Gastroesophageal sphincter (tissue), 4 donors: Measurements from ENCODE around the gene TJP3. TPM values are rescaled to one million over a fixed set of nuclear protein-coding genes. Genes with fewer than 3 reads are reported as not detected.

Experiments used
- ATAC-seq: fragments of 150-250 bp; one replicate; pipeline ENCODE4 v1.9.1; 2016; ENCODE audit warnings: mild to moderate bottlenecking, moderate library complexity
- H3K27ac ChIP-seq, 4 donors: fragments of 200-600 bp; sonication (generic) in 3 of 4; 1 replicate in 3 of 4; 2 replicates in 1 of 4; pipeline ENCODE4 v1.5.1; 2016 to 2019
- H3K27me3 ChIP-seq: fragments of 200-600 bp; sonication (generic); one replicate; pipeline ENCODE4 v1.5.1; 2019
- H3K36me3 ChIP-seq, 2 donors: fragments of 200-600 bp; sonication (generic); one replicate each; pipeline ENCODE4 v1.5.1; 2019; ENCODE audit warnings: control low read depth in 1 of 2
- H3K4me1 ChIP-seq, 3 donors: fragments of 200-600 bp; sonication (generic); 1 replicate in 2 of 3; 2 replicates in 1 of 3; pipeline ENCODE4 v1.5.1; 2016 to 2019; ENCODE audit warnings: control low read depth in 2 of 3
- H3K4me3 ChIP-seq, 2 donors: fragments of 200-600 bp; sonication (generic); one replicate each; pipeline ENCODE4 v1.5.1; 2019; ENCODE audit warnings: mild to moderate bottlenecking in 1 of 2, moderate library complexity in 1 of 2
- H3K9me3 ChIP-seq, 3 donors: fragments of 200-600 bp; sonication (generic); one replicate each; pipeline ENCODE4 v1.5.1; 2017 to 2019; ENCODE audit warnings: control low read depth in 2 of 3
- CTCF ChIP-seq, 4 experiments: fragments of 200-600 bp in 2 of 4; fragments of 450-650 bp in 2 of 4; sonication (generic) in 1 of 4; IDR thresholded peaks; one replicate each; pipeline ENCODE4 v1.5.1; 2017 to 2019; ENCODE audit warnings: antibody characterized with exemption in 4 of 4, mild to moderate bottlenecking in 2 of 4, moderate library complexity in 2 of 4
- EP300 ChIP-seq: sonication (generic); formaldehyde crosslinking; IDR thresholded peaks from one replicate; pipeline ENCODE4 v1.6.1; 2017; ENCODE audit warnings: antibody characterized with exemption, mild to moderate bottlenecking
- POLR2A ChIP-seq, 2 donors: fragments of 450-650 bp; IDR thresholded peaks; one replicate each; pipeline ENCODE4 v1.6.1; 2017; ENCODE audit warnings: antibody characterized with exemption in 2 of 2, mild to moderate bottlenecking in 2 of 2, moderate library complexity in 1 of 2
- POLR2AphosphoS5 ChIP-seq: sonication (generic); formaldehyde crosslinking; IDR thresholded peaks from one replicate; pipeline ENCODE4 v1.6.1; 2017; ENCODE audit warnings: antibody characterized with exemption
- WGBS, 2 donors: methylation state at CpG; one replicate each; pipeline ENCODE4 v1.1.5; 2018; ENCODE audit warnings: low coverage in 1 of 2; 5-methylcytosine and 5-hydroxymethylcytosine counted together
- total RNA-seq, 4 donors: library from RNA; depleted of rRNA; stranded (reverse); fragments of >200 nt; gene quantifications; one replicate each; pipeline ENCODE4 v1.1.0, GENCODE V29; 2016

TJP3 gene
- total RNA-seq, 4 donors from 2014 or later: 0.78 to 3.6 TPM; not detected in 2

DNA sequence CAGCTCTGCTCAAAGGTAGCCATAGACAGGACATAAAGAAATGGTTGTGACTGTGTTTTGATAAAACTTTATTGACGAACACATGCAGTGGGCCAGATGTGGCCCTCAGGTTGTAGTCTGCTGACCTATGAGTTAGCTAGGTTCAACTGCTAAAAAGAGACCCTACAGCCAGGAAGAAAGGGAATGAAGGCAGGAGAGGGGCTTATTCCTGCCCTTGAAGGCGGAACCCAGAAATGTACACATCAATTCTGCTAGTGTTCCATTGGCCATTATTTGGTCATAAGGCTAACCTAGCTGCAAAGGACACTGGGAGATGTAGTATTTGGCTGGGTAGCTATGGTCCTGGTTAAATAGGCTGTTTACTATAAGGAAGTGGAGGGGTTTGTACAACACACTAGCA is 35.3 kb downstream of the TJP3 start:
- Histone ChIP-seq H3K4me1 (no peaks in the 10 kb centered on the region), H3K36me3 (no peaks in the 10 kb centered on the region), H3K4me3 (no peak overlapping the region), H3K27ac (no peak overlapping the region), H3K9me3 (no peaks in the 10 kb centered on the region), H3K27me3 (peaks cover 34% of the 10 kb centered on the region)
- WGBS, 2 donors: 90 to 100% methylated on average over 1 to 2 of the region's 2 CpGs
- TF ChIP-seq POLR2AphosphoS5 (no peak), CTCF (IDR thresholded peaks at IDR 0.05) (no peak), EP300 (no peak), POLR2A (IDR thresholded peaks at IDR 0.05) (no peak)
- no peak for ATAC-seq

- H3K4me3 ChIP-seq: no peak overlapping the region
- no peak for ATAC-seq
- no peaks in the 10 kb centered on the region for H3K4me1 ChIP-seq
- H3K9me3 ChIP-seq: no peaks in the 10 kb centered on the region
- TF ChIP-seq CTCF (IDR thresholded peaks at IDR 0.05): no peak
- no peak for TF ChIP-seq POLR2AphosphoS5
- TF ChIP-seq EP300: no peak
- no peak for TF ChIP-seq POLR2A (IDR thresholded peaks at IDR 0.05)
- H3K27ac ChIP-seq: no peak overlapping the region
- 67% methylated on average over 5 of the region's 8 CpGs; no CpG with 5 or more reads in 1 of the 2 donors for WGBS, 2 donors
- peaks cover 28% of the 10 kb centered on the region for H3K27me3 ChIP-seq
- peaks cover 0 to 13% of the 10 kb centered on the region in 2 donors for H3K36me3 ChIP-seq
Observed at GRCh38 chr19:3745363-3746045, 37.3 kb downstream of the TJP3 start.

DNA sequence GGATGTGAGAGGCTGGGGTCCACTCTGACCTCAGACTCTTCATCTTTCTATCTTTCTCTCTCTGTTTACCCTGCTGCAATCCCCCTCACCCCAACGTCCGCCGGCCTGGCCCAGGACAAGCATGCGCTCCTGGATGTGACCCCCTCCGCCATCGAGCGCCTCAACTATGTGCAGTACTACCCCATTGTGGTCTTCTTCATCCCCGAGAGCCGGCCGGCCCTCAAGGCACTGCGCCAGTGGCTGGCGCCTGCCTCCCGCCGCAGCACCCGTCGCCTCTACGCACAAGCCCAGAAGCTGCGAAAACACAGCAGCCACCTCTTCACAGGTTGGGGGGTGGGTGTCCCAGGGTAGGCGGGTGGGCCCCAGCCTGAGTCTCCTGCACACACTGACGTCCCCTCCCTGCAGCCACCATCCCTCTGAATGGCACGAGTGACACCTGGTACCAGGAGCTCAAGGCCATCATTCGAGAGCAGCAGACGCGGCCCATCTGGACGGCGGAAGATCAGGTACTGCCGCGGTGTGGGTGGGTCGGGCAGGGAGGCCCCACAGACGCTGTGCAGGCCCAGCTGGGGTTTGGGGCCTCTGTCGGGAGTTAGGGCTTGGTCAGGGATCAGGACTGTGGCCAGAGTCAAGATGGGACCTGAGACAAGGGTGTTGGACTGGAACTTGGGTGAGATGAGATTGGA is 38.3 kb downstream of the TJP3 start:
- H3K4me1 ChIP-seq: no peaks in the 10 kb centered on the region
- H3K9me3 ChIP-seq: no peaks in the 10 kb centered on the region
- TF ChIP-seq CTCF (IDR thresholded peaks at IDR 0.05): no peak
- TF ChIP-seq POLR2AphosphoS5: no peak
- no peak for TF ChIP-seq POLR2A (IDR thresholded peaks at IDR 0.05)
- H3K27ac ChIP-seq: no peak overlapping the region
- H3K4me3 ChIP-seq: no peak overlapping the region
- peaks cover 28% of the 10 kb centered on the region for H3K27me3 ChIP-seq
- H3K36me3 ChIP-seq: peaks cover 0 to 23% of the 10 kb centered on the region in 2 donors
- ATAC-seq: no peak
- 65 to 67% methylated on average over 5 to 8 of the region's 31 CpGs for WGBS, 2 donors

DNA sequence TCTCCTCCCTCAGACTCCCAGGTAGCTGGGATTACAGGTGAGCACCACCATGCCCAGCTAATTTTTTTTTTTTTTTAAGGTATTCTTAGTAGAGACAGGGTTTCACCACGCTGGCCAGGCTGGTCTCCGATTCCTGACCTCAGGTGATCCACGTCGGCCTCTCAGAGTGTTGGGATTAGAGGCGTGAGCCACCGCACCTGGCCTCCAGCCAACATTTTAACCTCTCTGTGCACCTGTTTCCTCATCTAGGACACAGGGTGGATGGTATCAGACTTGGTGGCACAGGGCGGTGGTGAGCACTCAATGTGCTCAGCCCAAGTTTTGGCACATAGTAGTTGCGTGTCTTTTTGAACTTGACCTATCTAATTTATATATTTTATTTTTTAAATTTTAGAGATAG is 40.8 kb downstream of the TJP3 start:
- Histone ChIP-seq H3K9me3 (no peaks in the 10 kb centered on the region), H3K4me1 (no peaks in the 10 kb centered on the region), H3K4me3 (no peak overlapping the region), H3K27me3 (peaks cover 28% of the 10 kb centered on the region), H3K36me3 (peaks cover 0 to 48% of the 10 kb centered on the region in 2 donors), H3K27ac (no peak overlapping the region)
- WGBS, 2 donors: 25 to 69% methylated on average over 2 to 4 of the region's 8 CpGs
- no peak for TF ChIP-seq POLR2AphosphoS5
- TF ChIP-seq CTCF (IDR thresholded peaks at IDR 0.05): no peak
- no peak for TF ChIP-seq POLR2A (IDR thresholded peaks at IDR 0.05)
- no peak for ATAC-seq

DNA sequence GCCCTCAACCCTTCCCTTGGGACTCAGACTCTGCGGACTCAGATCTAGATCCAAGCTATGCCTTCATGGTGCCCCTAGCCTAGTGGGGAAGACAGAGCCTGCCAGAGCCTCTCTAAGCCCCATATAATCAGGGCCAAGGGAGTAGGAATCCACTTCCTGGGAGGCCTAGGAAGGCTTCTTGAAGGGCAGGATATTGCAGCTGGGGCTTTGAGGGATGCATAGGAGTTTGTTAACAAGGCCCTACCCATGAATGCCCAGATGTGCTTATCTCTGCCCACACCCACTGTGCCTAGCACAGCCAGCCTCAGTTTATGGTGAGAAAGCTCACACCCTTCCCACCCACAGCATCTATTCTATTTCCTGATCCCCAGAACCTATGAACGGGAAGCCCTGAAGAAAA is 42.0 kb downstream of the TJP3 start:
- 100% methylated on average over 1 of the region's 2 CpGs; no CpG with 5 or more reads in 1 of the 2 donors for WGBS, 2 donors
- Histone ChIP-seq H3K36me3 (peaks cover 0 to 59% of the 10 kb centered on the region in 2 donors), H3K9me3 (no peaks in the 10 kb centered on the region), H3K4me3 (no peak overlapping the region), H3K27me3 (peaks cover 28% of the 10 kb centered on the region), H3K27ac (no peak overlapping the region), H3K4me1 (no peaks in the 10 kb centered on the region)
- ATAC-seq: no peak
- TF ChIP-seq POLR2AphosphoS5: no peak
- no peak for TF ChIP-seq CTCF (IDR thresholded peaks at IDR 0.05)
- no peak for TF ChIP-seq EP300
- no peak for TF ChIP-seq POLR2A (IDR thresholded peaks at IDR 0.05)
